Ishikawa (cell line): ENCODE measurements around the gene EYS.

Source experiments
- CEBPB ChIP-seq: IDR thresholded peaks from 2 replicates; pipeline ENCODE4 v1.6.1; 2012
- CREB1 ChIP-seq: IDR thresholded peaks from 2 replicates; pipeline ENCODE4 v1.6.1; 2012; ENCODE audit warnings: low read depth
- EGR1 ChIP-seq: IDR thresholded peaks from 2 replicates; pipeline ENCODE4 v1.6.1; 2012
- EP300 ChIP-seq: IDR thresholded peaks from 2 replicates; pipeline ENCODE4 v1.6.1; 2012; ENCODE audit warnings: borderline replicate concordance
- FOXM1 ChIP-seq: IDR thresholded peaks from 2 replicates; pipeline ENCODE4 v1.6.1; 2012; ENCODE audit warnings: low read depth, borderline replicate concordance
- MAX ChIP-seq: IDR thresholded peaks from 2 replicates; pipeline ENCODE4 v1.6.1; 2012
- NFIC ChIP-seq: IDR thresholded peaks from 2 replicates; pipeline ENCODE4 v1.6.1; 2012
- RAD21 ChIP-seq: IDR thresholded peaks from 2 replicates; pipeline ENCODE4 v1.6.1; 2012; ENCODE audit warnings: low read depth
- REST ChIP-seq: IDR thresholded peaks from 2 replicates; pipeline ENCODE4 v1.6.1; 2012; ENCODE audit warnings: low read depth, mild to moderate bottlenecking
- TAF1 ChIP-seq: IDR thresholded peaks from 2 replicates; pipeline ENCODE4 v1.6.1; 2012; ENCODE audit warnings: low read depth, mild to moderate bottlenecking
- TCF12 ChIP-seq: IDR thresholded peaks from 2 replicates; pipeline ENCODE4 v1.6.1; 2012; ENCODE audit warnings: low read depth
- TEAD4 ChIP-seq: IDR thresholded peaks from 2 replicates; pipeline ENCODE4 v1.6.1; 2012
- USF1 ChIP-seq: IDR thresholded peaks from 2 replicates; pipeline ENCODE4 v1.6.1; 2012
- YY1 ChIP-seq: IDR thresholded peaks from 2 replicates; pipeline ENCODE4 v1.6.1; 2012; ENCODE audit warnings: low read depth
- ZBTB7A ChIP-seq: IDR thresholded peaks from 2 replicates; pipeline ENCODE4 v1.6.1; 2012; ENCODE audit warnings: low read depth

Gene EYS

GRCh38 chr6:64445038-64445437, 1262.0 kb downstream of the EYS start:
- no peak for TF ChIP-seq TAF1
- no peak for TF ChIP-seq MAX
- TF ChIP-seq EGR1: no peak
- no peak for TF ChIP-seq FOXM1
- no peak for TF ChIP-seq TCF12
- no peak for TF ChIP-seq YY1

GRCh38 chr6:64439274-64439673, 1267.8 kb downstream of the EYS start:
- no peak for TF ChIP-seq YY1

- TF ChIP-seq TAF1: no peak
- no peak for TF ChIP-seq CREB1
- TF ChIP-seq NFIC: no peak
- no peak for TF ChIP-seq REST
- no peak for TF ChIP-seq USF1
- no peak for TF ChIP-seq RAD21
- TF ChIP-seq YY1: no peak
- no peak for TF ChIP-seq CEBPB
- TF ChIP-seq MAX: no peak
- TF ChIP-seq TCF12: no peak
- TF ChIP-seq ZBTB7A: no peak
- no peak for TF ChIP-seq EP300
- TF ChIP-seq FOXM1: no peak
- TF ChIP-seq TEAD4: no peak
- TF ChIP-seq EGR1: no peak
Observed at GRCh38 chr6:64437996-64438395, 1269.0 kb downstream of the EYS start.

GRCh38 chr6:64429926-64430325, 1277.1 kb downstream of the EYS start:
- TF ChIP-seq TCF12: no peak
- TF ChIP-seq EP300: no peak
- TF ChIP-seq REST: no peak

GRCh38 chr6:64428186-64428585, 1278.8 kb downstream of the EYS start:
- no peak for TF ChIP-seq REST

GRCh38 chr6:64415926-64416325, 1291.1 kb downstream of the EYS start:
- TF ChIP-seq NFIC (no peak), YY1 (no peak), REST (no peak), EP300 (no peak), CEBPB (no peak), MAX (no peak), TCF12 (no peak), EGR1 (no peak), TAF1 (no peak), CREB1 (no peak), USF1 (no peak), ZBTB7A (no peak), FOXM1 (no peak), TEAD4 (no peak), RAD21 (no peak)
